Heart left ventricle (tissue), 16 donors: ENCODE data around the gene HSD17B13. TPM values are rescaled to one million over a fixed set of nuclear protein-coding genes. Genes with fewer than 3 reads are reported as not detected.
"Not testable (repeated sequence)": the region's sequence is repeated elsewhere in the genome, so short reads cannot be mapped to it uniquely, and the experiment has no call there.

ENCODE experiments used
- ATAC-seq, 4 donors: fragments of 200-7000 bp; cut with Tn5 transposase; one replicate each; pipeline ENCODE4 v1.9.1; 2020 to 2022; ENCODE audit warnings: moderate library complexity in 4 of 4, mild to moderate bottlenecking in 3 of 4, moderate number of reproducible peaks in 1 of 4
- DNase-seq, 5 donors: peaks; one replicate each; pipeline ENCODE4 v3.0.0-alpha.2; 2020
- H3K27ac ChIP-seq, 12 donors: fragments of 200-600 bp; sonication (generic) in 4 of 12; one replicate each; pipeline versions ENCODE4 v1.5.0 to v1.8.0; 2016 to 2022; ENCODE audit warnings: mild to moderate bottlenecking in 2 of 12
- H3K27me3 ChIP-seq, 9 donors: fragments of 200-600 bp; sonication (generic) in 2 of 9; one replicate each; pipeline versions ENCODE4 v1.5.1 to v1.8.0; 2016 to 2022; ENCODE audit warnings: mild to moderate bottlenecking in 3 of 9
- H3K36me3 ChIP-seq, 9 donors: fragments of 200-600 bp; sonication (generic) in 2 of 9; one replicate each; pipeline versions ENCODE4 v1.5.0 to v1.8.0; 2018 to 2022; ENCODE audit warnings: mild to moderate bottlenecking in 2 of 9
- H3K4me1 ChIP-seq, 12 donors: fragments of 200-600 bp; sonication (generic) in 4 of 12; one replicate each; pipeline versions ENCODE4 v1.5.0 to v1.8.0; 2016 to 2022; ENCODE audit warnings: mild to moderate bottlenecking in 3 of 12
- H3K4me3 ChIP-seq, 12 donors: fragments of 200-600 bp; sonication (generic) in 4 of 12; one replicate each; pipeline versions ENCODE4 v1.5.0 to v1.8.0; 2017 to 2022; ENCODE audit warnings: mild to moderate bottlenecking in 9 of 12, moderate library complexity in 4 of 12
- H3K9me3 ChIP-seq, 12 donors: fragments of 200-600 bp; sonication (generic) in 4 of 12; one replicate each; pipeline versions ENCODE4 v1.5.0 to v1.8.0; 2016 to 2022; ENCODE audit warnings: mild to moderate bottlenecking in 1 of 12
- CTCF ChIP-seq, 12 donors: fragments of 200-600 bp; sonication (generic) in 4 of 12; IDR thresholded peaks; one replicate each; pipeline versions ENCODE4 v1.5.0 to v1.8.0; 2018 to 2022; ENCODE audit warnings: antibody characterized with exemption in 12 of 12, mild to moderate bottlenecking in 5 of 12
- POLR2A ChIP-seq, 2 donors: fragments of 450-650 bp; IDR thresholded peaks; one replicate each; pipeline ENCODE4 v1.6.1; 2017; ENCODE audit warnings: antibody characterized with exemption in 2 of 2, mild to moderate bottlenecking in 2 of 2, moderate library complexity in 2 of 2
- WGBS, 4 donors: extraction: QIAGEN DNeasy Blood & Tissue Kit in 2 of 4; methylation state at CpG; one replicate each; pipeline versions ENCODE4 v1.1.5 to v1.1.7; 2013 to 2018; 5-methylcytosine and 5-hydroxymethylcytosine counted together
- intact Hi-C, 10 donors: fragments of 100-400 bp; cut with DNase I; formaldehyde crosslinking; loops; one replicate each; pipeline versions ENCODE4 v1.11.1 to v1.14.2; 2022
- polyA plus RNA-seq, 2 donors: library from polyadenylated mRNA; stranded (reverse); fragments of 200-250 nt; gene quantifications; one replicate each; pipeline ENCODE4 v1.2.3, GENCODE V29; 2013
- total RNA-seq, 9 donors: library from RNA; depleted of rRNA in 2 of 9; stranded (reverse); fragments of >200 nt in 2 of 9; fragmentation: NEBNext Ultra II Directional in 3 of 9; extraction: Animal tissue kit (Norgen Biotek cat#: 25700) in 3 of 9; gene quantifications; one replicate each; pipeline versions ENCODE4 v1.1.0 to v1.2.4, GENCODE V29; 2016 to 2023
- donor health status: ischemic (EF 13 %, LVEDD 7.1; RV severe dilation, severe dysfunction).
- donor health status: healthy with polysubstance abuse.
- donor health status: DM: no; HTN: yes; CAD: no.
- donor health status: DM: no; HTN: no; CAD: no.
- donor health status: ischemic (EF 25% LVEDD 6.9; RV normal size, moderate dysfunction).
- donor health status: ischemic (EF 25% LVEDD 5.7; RV mildly dilated, moderate dysfunction).
- donor health status: healthy.
- donor health status: DM: yes; HTN: yes; CAD: no.
- donor health status: ischemic (EF 35%, LVEDD 5.7; RV mildly dilated, moderate dysfunction).
- donor health status: nonischemic (EF 11% LVEDD 7.7; RV severe dilation, severe dysfunction).
- donor health status: DM: yes; HTN: yes; CAD: no.
- donor health status: PGD.
- donor health status: ischemic (EF 29% LVEDD 5.4; RV normal size, mild dysfunction).
- donor health status: nonischemic (EF 23%, LVEDD 6.1; RV moderate dilation, normal function).

The HSD17B13 gene
- total and polyA plus RNA-seq, 11 donors = 0.11 to 0.73 (median 0.23) TPM; not detected in 4

DNA sequence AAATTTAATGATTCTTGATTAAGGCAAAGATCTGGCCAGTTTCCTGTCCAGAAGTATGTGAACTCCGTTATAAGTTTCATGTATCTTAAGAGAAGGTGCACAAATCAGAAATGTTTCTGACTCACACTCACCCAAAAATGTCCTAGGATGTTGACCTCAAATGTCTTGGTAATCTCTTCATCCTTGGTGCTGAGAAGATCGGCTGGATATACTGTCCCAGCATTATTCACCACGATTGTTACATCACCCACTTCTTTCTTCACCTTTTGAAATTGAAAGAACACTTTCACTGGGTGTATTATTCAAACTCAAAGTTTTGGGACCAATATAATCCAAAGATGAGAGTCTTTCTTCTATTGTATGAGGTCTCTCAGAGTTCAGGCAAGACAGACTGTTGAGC lies 5.7 kb downstream of the HSD17B13 start:
- DNase-seq (no peak), ATAC-seq (no peak)
- no peak for TF ChIP-seq POLR2A (IDR thresholded peaks at IDR 0.05)
- no peaks in the 10 kb centered on the region for H3K36me3 ChIP-seq
- no peak overlapping the region for H3K4me3 ChIP-seq
- H3K4me1 ChIP-seq = peaks cover 0 to 13% (median 0%) of the 10 kb centered on the region in 12 donors
- 89 to 92% (median 92%) methylated on average over 3 of the region's 3 CpGs for WGBS, 4 donors
- H3K9me3 ChIP-seq = no peaks in the 10 kb centered on the region
- H3K27me3 ChIP-seq = no peaks in the 10 kb centered on the region
- no peak overlapping the region for H3K27ac ChIP-seq
- intact Hi-C loops = no loop called here

- H3K9me3 ChIP-seq, H3K36me3 ChIP-seq, H3K27me3 ChIP-seq, DNase-seq, ATAC-seq, intact Hi-C loops: not testable (repeated sequence)
- Histone ChIP-seq H3K27ac (peak overlapping the region in 10 of 12 donors; percentile 25 to 78 (median 57)), H3K4me1 (peaks cover 0 to 20% (median under 1%) of the 10 kb centered on the region in 12 donors), H3K4me3 (peak overlapping the region in 1 of 12 donors; percentile 22)
- 45 to 55% (median 54%) methylated on average over 4 of the region's 4 CpGs for WGBS, 4 donors
Measured at GRCh38 chr4:87315000-87315399, 7.7 kb downstream of the HSD17B13 start.

GRCh38 chr4:87313756-87314155 lies 8.9 kb downstream of the HSD17B13 start:
- DNase-seq (no peak), ATAC-seq (no peak)
- Histone ChIP-seq H3K27ac (peak overlapping the region in 6 of 12 donors; percentile 13 to 78 (median 53)), H3K9me3 (no peaks in the 10 kb centered on the region), H3K4me1 (peaks cover 0 to 22% (median 6%) of the 10 kb centered on the region in 12 donors), H3K36me3 (no peaks in the 10 kb centered on the region), H3K4me3 (no peak overlapping the region), H3K27me3 (no peaks in the 10 kb centered on the region)
- no peak for TF ChIP-seq CTCF (IDR thresholded peaks at IDR 0.05)
- no peak for TF ChIP-seq POLR2A (IDR thresholded peaks at IDR 0.05)
- intact Hi-C loops = no loop called here
- 73 to 80% (median 75%) methylated on average over 3 of the region's 3 CpGs for WGBS, 4 donors

GRCh38 chr4:87311684-87312083 lies 11.0 kb downstream of the HSD17B13 start:
- Histone ChIP-seq H3K4me3 (no peak overlapping the region), H3K4me1 (peaks cover 0 to 22% (median 6%) of the 10 kb centered on the region in 12 donors), H3K9me3 (no peaks in the 10 kb centered on the region), H3K36me3 (no peaks in the 10 kb centered on the region), H3K27me3 (no peaks in the 10 kb centered on the region), H3K27ac (no peak overlapping the region)
- TF ChIP-seq CTCF (IDR thresholded peaks at IDR 0.05) = no peak
- TF ChIP-seq POLR2A (IDR thresholded peaks at IDR 0.05) = no peak
- intact Hi-C loops = no loop called here
- 94 to 99% (median 98%) methylated on average over 3 of the region's 3 CpGs for WGBS, 4 donors
- no peak for ATAC-seq
- DNase-seq = no peak

GRCh38 chr4:87310691-87311335 lies 11.9 kb downstream of the HSD17B13 start:
- Histone ChIP-seq H3K9me3 (no peaks in the 10 kb centered on the region), H3K4me1 (peaks cover 0 to 22% (median 6%) of the 10 kb centered on the region in 12 donors), H3K27me3 (no peaks in the 10 kb centered on the region), H3K4me3 (no peak overlapping the region), H3K36me3 (no peaks in the 10 kb centered on the region), H3K27ac (peak overlapping the region in 1 of 12 donors; percentile 6)
- 46 to 58% (median 53%) methylated on average over 4 of the region's 4 CpGs for WGBS, 4 donors
- DNase-seq = peak in 1 of 5 donors; percentile 9
- intact Hi-C loops = no loop called here
- TF ChIP-seq CTCF (IDR thresholded peaks at IDR 0.05) = no peak
- no peak for TF ChIP-seq POLR2A (IDR thresholded peaks at IDR 0.05)
- peak in 1 of 4 donors; percentile 36 for ATAC-seq
